ENCODE results near the gene C13orf42. TPM values are rescaled to one million over a fixed set of nuclear protein-coding genes. Genes with fewer than 3 reads are reported as not detected.

Gene C13orf42
- total and polyA plus RNA-seq, 10 of the 15 experiments (the other 5 are each of a cell fraction or from before 2014, with no cell fraction given), result not detected

DNA sequence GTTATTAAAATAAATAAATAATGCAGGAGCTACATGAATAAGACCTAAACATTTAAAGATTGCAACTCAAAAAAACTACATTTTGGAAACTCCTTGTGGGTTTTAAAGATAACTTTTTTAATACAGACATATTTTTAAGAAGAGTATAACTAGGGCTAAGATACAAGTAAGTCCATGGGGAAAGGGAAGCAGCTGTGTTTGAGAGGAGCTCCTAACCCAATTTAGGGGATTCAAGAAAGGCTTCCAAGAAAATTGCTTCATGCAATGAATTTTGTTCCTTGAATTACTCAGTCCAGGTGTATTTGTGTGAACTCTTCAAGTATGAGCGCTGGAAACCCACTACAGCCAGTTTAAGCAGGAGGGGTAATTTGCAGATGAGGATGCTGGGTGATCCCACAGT is 44.1 kb upstream of the C13orf42 start (continued):
- TF ChIP-seq, protein P1, sequence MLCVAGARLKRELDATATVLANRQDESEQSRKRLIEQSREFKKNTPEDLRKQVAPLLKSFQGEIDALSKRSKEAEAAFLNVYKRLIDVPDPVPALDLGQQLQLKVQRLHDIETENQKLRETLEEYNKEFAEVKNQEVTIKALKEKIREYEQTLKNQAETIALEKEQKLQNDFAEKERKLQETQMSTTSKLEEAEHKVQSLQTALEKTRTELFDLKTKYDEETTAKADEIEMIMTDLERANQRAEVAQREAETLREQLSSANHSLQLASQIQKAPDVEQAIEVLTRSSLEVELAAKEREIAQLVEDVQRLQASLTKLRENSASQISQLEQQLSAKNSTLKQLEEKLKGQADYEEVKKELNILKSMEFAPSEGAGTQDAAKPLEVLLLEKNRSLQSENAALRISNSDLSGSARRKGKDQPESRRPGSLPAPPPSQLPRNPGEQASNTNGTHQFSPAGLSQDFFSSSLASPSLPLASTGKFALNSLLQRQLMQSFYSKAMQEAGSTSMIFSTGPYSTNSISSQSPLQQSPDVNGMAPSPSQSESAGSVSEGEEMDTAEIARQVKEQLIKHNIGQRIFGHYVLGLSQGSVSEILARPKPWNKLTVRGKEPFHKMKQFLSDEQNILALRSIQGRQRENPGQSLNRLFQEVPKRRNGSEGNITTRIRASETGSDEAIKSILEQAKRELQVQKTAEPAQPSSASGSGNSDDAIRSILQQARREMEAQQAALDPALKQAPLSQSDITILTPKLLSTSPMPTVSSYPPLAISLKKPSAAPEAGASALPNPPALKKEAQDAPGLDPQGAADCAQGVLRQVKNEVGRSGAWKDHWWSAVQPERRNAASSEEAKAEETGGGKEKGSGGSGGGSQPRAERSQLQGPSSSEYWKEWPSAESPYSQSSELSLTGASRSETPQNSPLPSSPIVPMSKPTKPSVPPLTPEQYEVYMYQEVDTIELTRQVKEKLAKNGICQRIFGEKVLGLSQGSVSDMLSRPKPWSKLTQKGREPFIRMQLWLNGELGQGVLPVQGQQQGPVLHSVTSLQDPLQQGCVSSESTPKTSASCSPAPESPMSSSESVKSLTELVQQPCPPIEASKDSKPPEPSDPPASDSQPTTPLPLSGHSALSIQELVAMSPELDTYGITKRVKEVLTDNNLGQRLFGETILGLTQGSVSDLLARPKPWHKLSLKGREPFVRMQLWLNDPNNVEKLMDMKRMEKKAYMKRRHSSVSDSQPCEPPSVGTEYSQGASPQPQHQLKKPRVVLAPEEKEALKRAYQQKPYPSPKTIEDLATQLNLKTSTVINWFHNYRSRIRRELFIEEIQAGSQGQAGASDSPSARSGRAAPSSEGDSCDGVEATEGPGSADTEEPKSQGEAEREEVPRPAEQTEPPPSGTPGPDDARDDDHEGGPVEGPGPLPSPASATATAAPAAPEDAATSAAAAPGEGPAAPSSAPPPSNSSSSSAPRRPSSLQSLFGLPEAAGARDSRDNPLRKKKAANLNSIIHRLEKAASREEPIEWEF (IDR thresholded peaks at IDR 0.05; ENCODE audit: insufficient replicate concordance, low read depth, low read length), result no peak
- TF ChIP-seq NRF1 (conservative IDR thresholded peaks at IDR 0.05; ENCODE audit: low read depth, low read length) (no peak), HCFC1 (IDR thresholded peaks at IDR 0.05; ENCODE audit: low read length) (no peak), ASH2L (IDR thresholded peaks at IDR 0.05; ENCODE audit: borderline replicate concordance, low read depth) (no peak)

- Histone ChIP-seq H3K4me3 (no peak overlapping the region), H3K27me3 (replicated peaks in 1 of 2; ENCODE audit: control insufficient read depth in 2 of 2, insufficient read depth in 2 of 2, low read length in 1 of 2) (peaks cover 0 to 3% of the 10 kb centered on the region in 2 experiments; a peak in 1 of 4 replicates), H3K79me2 (ENCODE audit: control insufficient read depth, insufficient read depth, low read length) (no peaks in the 10 kb centered on the region), H2AFZ (ENCODE audit: control insufficient read depth, low read depth, low read length) (no peak overlapping the region), H3K9me3 (replicated peaks; ENCODE audit: control insufficient read depth, insufficient read depth, low read length) (no peaks in the 10 kb centered on the region), H3K36me3 (ENCODE audit: control insufficient read depth in 2 of 2, insufficient read depth in 2 of 2, low read length in 1 of 2) (no peaks in the 10 kb centered on the region), H3K4me2 (ENCODE audit: control insufficient read depth, insufficient read depth) (no peak overlapping the region), H3K27ac (ENCODE audit: control insufficient read depth, insufficient read depth) (no peak overlapping the region), H3K4me1 (ENCODE audit: control insufficient read depth, insufficient read depth, low read length) (no peaks in the 10 kb centered on the region), H4K20me1 (ENCODE audit: control insufficient read depth, insufficient read depth) (no peaks in the 10 kb centered on the region), H3K9ac (ENCODE audit: control insufficient read depth, insufficient read depth, low read length) (no peak overlapping the region)
- POLR2A ChIA-PET, result interaction anchor here (0.6 kb wide), 1 partner anchor 238 kb away, joined by 5 read pairs; no protein-coding TSS in a partner anchor
- DNase-seq (ENCODE audit: low read depth, low spot score), result no peak
- CTCF ChIA-PET, result no interaction called here
- 23% methylated on average over 7 of the region's 7 CpGs for WGBS (ENCODE audit: insufficient coverage, insufficient replicate concordance, low lambda C conversion rate, missing lambda C conversion rate)
- FAIRE-seq, result no peak
- intact Hi-C loops (cut with micrococcal nuclease; ENCODE audit: unreplicated experiment), result no loop called here
- no TSS peak for BruUV-seq (replicated peaks)
- no peak for ATAC-seq
- SMC1A ChIA-PET (ENCODE audit: uncharacterized antibody, unreplicated experiment), result no interaction called here
- in situ Hi-C loops (cut with MboI), result no loop called here
- RAD21 ChIA-PET (ENCODE audit: unreplicated experiment), result interaction anchor here (0.6 to 1.2 kb wide), 2 partner anchors 132 to 1334 kb away, joined by 4 read pairs; no protein-coding TSS in a partner anchor
- TF ChIP-seq SREBF1 (IDR thresholded peaks at IDR 0.05; ENCODE audit: low read length) (no peak), ATF3 (IDR thresholded peaks at IDR 0.05; ENCODE audit: borderline replicate concordance, extremely low read depth, low read depth, low read length) (no peak), TCF12 (IDR thresholded peaks at IDR 0.05; ENCODE audit: low read depth, low read length) (no peak), BCL3 (IDR thresholded peaks at IDR 0.05; ENCODE audit: borderline replicate concordance, insufficient read depth, low read depth, low read length, poor library complexity, severe bottlenecking) (no peak)
- TF ChIP-seq, protein P2, sequence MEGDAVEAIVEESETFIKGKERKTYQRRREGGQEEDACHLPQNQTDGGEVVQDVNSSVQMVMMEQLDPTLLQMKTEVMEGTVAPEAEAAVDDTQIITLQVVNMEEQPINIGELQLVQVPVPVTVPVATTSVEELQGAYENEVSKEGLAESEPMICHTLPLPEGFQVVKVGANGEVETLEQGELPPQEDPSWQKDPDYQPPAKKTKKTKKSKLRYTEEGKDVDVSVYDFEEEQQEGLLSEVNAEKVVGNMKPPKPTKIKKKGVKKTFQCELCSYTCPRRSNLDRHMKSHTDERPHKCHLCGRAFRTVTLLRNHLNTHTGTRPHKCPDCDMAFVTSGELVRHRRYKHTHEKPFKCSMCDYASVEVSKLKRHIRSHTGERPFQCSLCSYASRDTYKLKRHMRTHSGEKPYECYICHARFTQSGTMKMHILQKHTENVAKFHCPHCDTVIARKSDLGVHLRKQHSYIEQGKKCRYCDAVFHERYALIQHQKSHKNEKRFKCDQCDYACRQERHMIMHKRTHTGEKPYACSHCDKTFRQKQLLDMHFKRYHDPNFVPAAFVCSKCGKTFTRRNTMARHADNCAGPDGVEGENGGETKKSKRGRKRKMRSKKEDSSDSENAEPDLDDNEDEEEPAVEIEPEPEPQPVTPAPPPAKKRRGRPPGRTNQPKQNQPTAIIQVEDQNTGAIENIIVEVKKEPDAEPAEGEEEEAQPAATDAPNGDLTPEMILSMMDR (IDR thresholded peaks at IDR 0.05 in 2 of 3, conservative IDR thresholded peaks at IDR 0.05 in 1 of 3; ENCODE audit: control insufficient read depth in 2 of 3, extremely low read depth in 1 of 3, insufficient read depth in 1 of 3, low read depth in 3 of 3, low read length in 3 of 3), result no peak
- TF ChIP-seq, protein P3, sequence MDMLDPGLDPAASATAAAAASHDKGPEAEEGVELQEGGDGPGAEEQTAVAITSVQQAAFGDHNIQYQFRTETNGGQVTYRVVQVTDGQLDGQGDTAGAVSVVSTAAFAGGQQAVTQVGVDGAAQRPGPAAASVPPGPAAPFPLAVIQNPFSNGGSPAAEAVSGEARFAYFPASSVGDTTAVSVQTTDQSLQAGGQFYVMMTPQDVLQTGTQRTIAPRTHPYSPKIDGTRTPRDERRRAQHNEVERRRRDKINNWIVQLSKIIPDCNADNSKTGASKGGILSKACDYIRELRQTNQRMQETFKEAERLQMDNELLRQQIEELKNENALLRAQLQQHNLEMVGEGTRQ (IDR thresholded peaks at IDR 0.05; ENCODE audit: borderline replicate concordance, low read depth, low read length), result no peak
Observed at GRCh38 chr13:51154029-51154555, 43.0 kb upstream of the C13orf42 start.

Measured in GM12878 (cell line).